Right atrium auricular region (tissue), 2 donors: ENCODE measurements around the gene LRP1B. TPM values are rescaled to one million over a fixed set of nuclear protein-coding genes. Genes with fewer than 3 reads are reported as not detected.
"Not testable (repeated sequence)": the region's sequence is repeated elsewhere in the genome, so short reads cannot be mapped to it uniquely, and the experiment has no call there.

Source experiments
- DNase-seq: peaks from one replicate; pipeline ENCODE4 v3.0.0-alpha.2; 2019; ENCODE audit warnings: low spot score
- H3K27ac ChIP-seq, 2 donors: fragments of 200-600 bp; sonication (generic); 1 replicate in 1 of 2; 2 replicates in 1 of 2; pipeline ENCODE4 v1.5.1; 2016 to 2019
- H3K27me3 ChIP-seq, 2 donors: fragments of 200-600 bp; sonication (generic); one replicate each; pipeline versions ENCODE4 v1.5.1 to v1.6.0; 2017 to 2019
- H3K36me3 ChIP-seq: fragments of 200-600 bp; sonication (generic); one replicate; pipeline ENCODE4 v1.5.1; 2016
- H3K4me1 ChIP-seq, 2 donors: fragments of 200-600 bp; sonication (generic); one replicate each; pipeline versions ENCODE4 v1.5.1 to v1.6.0; 2017 to 2019
- H3K4me3 ChIP-seq, 2 donors: fragments of 200-600 bp; sonication (generic); 1 replicate in 1 of 2; 2 replicates in 1 of 2; pipeline ENCODE4 v1.5.1; 2017 to 2019; ENCODE audit warnings: mild to moderate bottlenecking in 1 of 2, moderate library complexity in 1 of 2
- H3K9me3 ChIP-seq, 2 donors: fragments of 200-600 bp; sonication (generic); one replicate each; pipeline ENCODE4 v1.5.1; 2019
- total RNA-seq, 2 donors: library from RNA; depleted of rRNA; stranded (reverse); fragments of >200 nt; gene quantifications; one replicate each; pipeline ENCODE4 v1.1.0, GENCODE V29; 2016
- TF ChIP-seq, protein P1 (sequence below), 2 donors: fragments of 200-600 bp; sonication (generic); IDR thresholded peaks; one replicate each; pipeline ENCODE4 v1.5.1; 2019; ENCODE audit warnings: antibody characterized with exemption in 2 of 2

Gene LRP1B
- total RNA-seq, 2 donors from 2014 or later: 0.44 to 0.47 TPM

DNA sequence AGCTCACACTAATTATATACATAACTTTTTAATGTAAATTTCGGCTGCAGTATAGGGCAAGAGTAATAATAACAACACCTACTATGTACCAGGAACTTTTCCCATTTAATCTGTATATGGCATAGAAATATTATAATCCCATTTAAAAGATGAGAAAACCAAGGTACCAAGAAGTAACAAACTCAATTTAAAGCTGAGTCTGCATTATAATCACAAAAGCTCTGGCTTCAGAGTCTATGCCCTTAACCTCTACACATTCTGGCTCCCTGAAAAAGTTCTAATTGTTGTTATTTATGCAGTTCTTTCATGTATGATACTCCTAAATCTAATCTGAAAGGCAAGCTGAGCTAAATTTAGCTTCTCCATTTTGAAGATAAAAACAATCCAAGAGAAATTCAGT lies 1675.5 kb downstream of the LRP1B start:
- Histone ChIP-seq H3K4me3 (no peak overlapping the region), H3K27ac (no peak overlapping the region), H3K4me1 (no peaks in the 10 kb centered on the region), H3K36me3 (no peaks in the 10 kb centered on the region), H3K27me3 (no peaks in the 10 kb centered on the region), H3K9me3 (no peaks in the 10 kb centered on the region)
- no peak for DNase-seq
- TF ChIP-seq, protein P1, sequence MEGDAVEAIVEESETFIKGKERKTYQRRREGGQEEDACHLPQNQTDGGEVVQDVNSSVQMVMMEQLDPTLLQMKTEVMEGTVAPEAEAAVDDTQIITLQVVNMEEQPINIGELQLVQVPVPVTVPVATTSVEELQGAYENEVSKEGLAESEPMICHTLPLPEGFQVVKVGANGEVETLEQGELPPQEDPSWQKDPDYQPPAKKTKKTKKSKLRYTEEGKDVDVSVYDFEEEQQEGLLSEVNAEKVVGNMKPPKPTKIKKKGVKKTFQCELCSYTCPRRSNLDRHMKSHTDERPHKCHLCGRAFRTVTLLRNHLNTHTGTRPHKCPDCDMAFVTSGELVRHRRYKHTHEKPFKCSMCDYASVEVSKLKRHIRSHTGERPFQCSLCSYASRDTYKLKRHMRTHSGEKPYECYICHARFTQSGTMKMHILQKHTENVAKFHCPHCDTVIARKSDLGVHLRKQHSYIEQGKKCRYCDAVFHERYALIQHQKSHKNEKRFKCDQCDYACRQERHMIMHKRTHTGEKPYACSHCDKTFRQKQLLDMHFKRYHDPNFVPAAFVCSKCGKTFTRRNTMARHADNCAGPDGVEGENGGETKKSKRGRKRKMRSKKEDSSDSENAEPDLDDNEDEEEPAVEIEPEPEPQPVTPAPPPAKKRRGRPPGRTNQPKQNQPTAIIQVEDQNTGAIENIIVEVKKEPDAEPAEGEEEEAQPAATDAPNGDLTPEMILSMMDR (IDR thresholded peaks at IDR 0.05): no peak

DNA sequence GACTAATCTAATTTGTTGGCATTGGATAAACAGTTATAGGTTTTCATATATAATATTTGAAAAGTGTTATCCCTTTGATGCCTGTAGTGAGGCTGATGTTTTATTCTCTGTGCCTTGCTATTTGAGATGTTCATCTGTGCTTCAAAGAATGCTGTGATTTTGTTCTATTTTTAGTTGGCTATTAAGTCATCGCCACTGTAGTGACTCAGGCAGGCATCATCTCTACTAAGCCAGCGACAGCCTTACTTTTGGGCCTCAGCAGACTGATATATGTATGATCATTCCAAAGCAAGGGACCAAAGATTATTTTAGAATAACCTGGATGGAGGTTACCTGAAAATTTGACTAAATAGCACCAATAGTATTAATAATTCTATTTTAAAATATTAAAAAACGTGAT lies 1676.1 kb downstream of the LRP1B start:
- H3K36me3 ChIP-seq: no peaks in the 10 kb centered on the region
- H3K9me3 ChIP-seq: no peaks in the 10 kb centered on the region
- TF ChIP-seq, protein P1 (IDR thresholded peaks at IDR 0.05): no peak
- no peaks in the 10 kb centered on the region for H3K27me3 ChIP-seq
- H3K4me3 ChIP-seq: no peak overlapping the region
- no peak overlapping the region for H3K27ac ChIP-seq
- no peaks in the 10 kb centered on the region for H3K4me1 ChIP-seq
- DNase-seq: no peak

DNA sequence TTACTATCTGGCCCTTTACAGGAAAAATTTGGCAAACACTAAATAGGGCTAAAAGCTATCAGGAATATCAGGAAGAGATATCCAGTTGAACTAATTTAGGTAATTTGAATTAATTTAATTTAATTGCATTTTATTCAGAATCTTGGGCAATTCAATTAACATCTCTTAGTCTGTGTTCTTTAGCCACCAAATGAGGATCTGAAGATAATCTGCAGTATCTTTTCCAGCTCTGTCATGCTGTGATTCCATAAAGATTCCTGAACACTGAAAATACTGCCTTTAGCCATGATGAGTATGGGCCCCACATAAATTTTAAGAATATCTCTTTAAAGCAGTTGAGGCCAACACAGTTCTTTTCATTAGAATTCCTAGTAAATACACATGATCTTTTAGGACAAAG lies 1679.5 kb downstream of the LRP1B start:
- TF ChIP-seq, protein P1 (IDR thresholded peaks at IDR 0.05): no peak
- Histone ChIP-seq H3K9me3 (no peaks in the 10 kb centered on the region), H3K27me3 (no peaks in the 10 kb centered on the region), H3K4me3 (no peak overlapping the region), H3K4me1 (no peaks in the 10 kb centered on the region), H3K27ac (no peak overlapping the region), H3K36me3 (no peaks in the 10 kb centered on the region)
- no peak for DNase-seq

DNA sequence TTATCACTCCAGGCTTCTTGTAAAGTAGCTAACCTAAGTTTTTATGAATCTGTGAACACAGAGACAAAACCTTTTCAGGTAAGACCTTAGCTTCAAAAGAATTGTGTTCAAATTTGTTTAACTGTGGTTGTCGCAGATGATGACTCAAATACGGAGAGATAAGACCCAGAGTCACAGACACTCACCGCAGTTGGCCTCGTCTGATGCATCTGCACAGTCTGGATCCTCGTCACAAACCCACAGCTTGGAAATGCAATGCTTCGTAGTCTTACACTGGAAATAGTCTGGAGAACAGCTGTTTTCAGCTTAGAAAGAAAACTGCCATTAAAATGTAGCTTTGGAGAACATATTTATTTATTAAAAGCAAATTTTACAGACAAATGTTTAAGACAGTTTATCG lies 1688.5 kb downstream of the LRP1B start:
- no peak overlapping the region for H3K4me3 ChIP-seq
- H3K27me3 ChIP-seq: no peaks in the 10 kb centered on the region
- H3K9me3 ChIP-seq: no peaks in the 10 kb centered on the region
- H3K36me3 ChIP-seq: no peaks in the 10 kb centered on the region
- DNase-seq: no peak
- no peak overlapping the region for H3K27ac ChIP-seq
- TF ChIP-seq, protein P1 (IDR thresholded peaks at IDR 0.05): no peak
- H3K4me1 ChIP-seq: no peaks in the 10 kb centered on the region

DNA sequence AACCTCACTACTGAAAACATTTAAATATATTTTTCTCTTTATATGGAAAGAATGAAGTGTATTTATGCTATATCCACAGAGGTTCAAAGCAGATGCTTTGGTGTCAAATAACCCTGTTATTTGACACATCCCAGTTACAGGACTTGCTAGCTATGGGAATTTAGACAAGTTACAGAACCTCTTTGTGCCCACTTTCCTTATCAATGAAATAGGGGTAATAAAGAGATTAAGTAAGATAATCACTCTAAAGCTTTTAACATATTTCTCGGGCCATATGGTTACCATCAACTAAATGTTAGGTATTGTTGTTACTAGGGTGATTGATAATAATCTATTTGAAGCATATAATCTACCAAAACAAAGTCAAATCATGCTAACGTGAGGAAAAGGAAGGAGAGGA lies 1690.0 kb downstream of the LRP1B start:
- no peaks in the 10 kb centered on the region for H3K36me3 ChIP-seq
- no peaks in the 10 kb centered on the region for H3K9me3 ChIP-seq
- H3K27ac ChIP-seq: no peak overlapping the region
- TF ChIP-seq, protein P1 (IDR thresholded peaks at IDR 0.05): no peak
- DNase-seq: no peak
- H3K27me3 ChIP-seq: no peaks in the 10 kb centered on the region
- H3K4me3 ChIP-seq: no peak overlapping the region
- H3K4me1 ChIP-seq: no peaks in the 10 kb centered on the region

DNA sequence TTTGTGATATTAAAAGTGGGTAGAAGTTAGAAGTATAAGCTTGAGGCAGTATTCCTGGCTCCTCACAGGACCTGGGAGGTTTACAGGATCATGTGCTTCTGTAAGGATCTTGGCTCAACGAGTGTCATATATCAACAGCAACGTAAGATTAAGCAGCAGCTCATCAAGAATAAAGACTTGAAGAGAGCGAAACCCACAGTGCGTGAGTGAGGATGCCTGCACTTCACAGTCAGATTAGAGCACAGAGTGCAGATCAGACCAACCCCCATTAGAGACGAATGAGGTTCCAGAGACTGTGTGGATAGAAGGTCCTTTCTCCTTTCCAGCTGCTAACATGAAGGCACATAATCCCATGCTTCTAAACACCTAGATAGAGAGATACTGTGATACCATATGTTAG lies 1693.9 kb downstream of the LRP1B start:
- TF ChIP-seq, protein P1 (IDR thresholded peaks at IDR 0.05): no peak

DNA sequence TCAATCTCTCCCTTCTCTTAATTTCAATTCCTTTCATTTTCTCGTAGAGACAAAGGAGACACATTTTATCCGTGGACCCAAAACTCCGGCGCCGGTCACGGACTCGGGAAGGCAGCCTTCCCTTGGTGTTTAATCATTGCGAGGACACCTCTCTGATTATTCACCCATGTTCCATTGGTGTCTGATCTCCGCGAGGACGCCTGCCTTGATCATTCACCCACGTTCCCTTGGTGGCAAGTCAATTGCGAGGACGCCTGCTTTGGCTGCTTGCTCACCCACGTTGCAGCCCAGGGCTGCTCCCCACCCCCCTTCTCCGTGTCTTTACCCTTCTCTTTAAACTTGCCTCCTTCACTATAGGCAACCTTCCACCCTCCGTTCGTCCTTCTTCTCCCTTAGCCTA lies 1703.8 kb downstream of the LRP1B start:
- not testable (repeated sequence) for H3K4me3 ChIP-seq, H3K27me3 ChIP-seq, H3K27ac ChIP-seq, DNase-seq, H3K9me3 ChIP-seq, H3K36me3 ChIP-seq, H3K4me1 ChIP-seq

More for the DNA sequence above, 1693.9 kb downstream of the LRP1B start:
- DNase-seq: no peak
- H3K27me3 ChIP-seq: no peaks in the 10 kb centered on the region
- no peaks in the 10 kb centered on the region for H3K36me3 ChIP-seq
- H3K27ac ChIP-seq: no peak overlapping the region
- H3K4me3 ChIP-seq: no peak overlapping the region
- no peaks in the 10 kb centered on the region for H3K4me1 ChIP-seq
- no peaks in the 10 kb centered on the region for H3K9me3 ChIP-seq
